ENCODE data around the gene MPG.

Gene MPG

DNA sequence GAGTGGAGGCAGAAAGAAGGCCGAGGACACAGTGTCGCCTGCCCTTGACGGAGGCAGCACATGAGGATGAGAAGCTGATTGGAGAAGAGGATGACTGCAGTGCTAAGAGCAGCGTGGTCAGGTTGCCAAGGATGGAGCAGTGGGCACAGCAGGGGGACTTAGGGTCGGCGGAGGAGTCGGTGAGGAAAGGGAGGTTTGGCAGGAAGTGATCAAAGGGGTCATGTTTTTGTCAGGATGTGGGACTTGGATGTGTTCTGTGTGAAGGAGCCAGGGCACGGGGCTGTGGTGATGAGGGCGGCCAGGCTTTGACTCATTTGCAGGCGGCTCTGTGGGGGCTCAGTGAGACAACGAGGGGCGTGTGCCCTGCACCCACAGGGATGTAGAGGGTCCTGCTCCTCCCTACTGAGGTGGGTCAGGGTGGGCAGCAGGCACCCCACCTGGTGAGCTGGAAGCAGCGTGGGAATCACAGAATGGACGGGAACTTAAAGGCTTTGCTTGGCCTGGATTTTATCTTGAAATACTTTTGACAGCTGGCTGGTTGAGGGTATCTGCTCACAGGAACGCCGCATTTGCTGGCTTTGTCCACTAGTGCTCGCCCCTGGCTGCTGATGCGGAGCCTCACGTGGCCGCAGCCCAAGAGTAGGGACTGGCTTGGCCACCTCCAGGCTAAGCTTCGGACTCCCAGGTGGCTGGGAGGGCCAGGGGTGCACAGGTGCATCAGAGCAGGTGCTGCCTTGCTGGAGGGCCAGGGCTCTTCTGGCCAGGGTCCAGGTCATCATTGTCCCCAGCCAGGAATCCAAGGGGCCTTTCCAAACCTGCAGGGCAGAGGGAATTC lies 6.0 kb downstream of the MPG start:
- no peak for DNase-seq

DNA sequence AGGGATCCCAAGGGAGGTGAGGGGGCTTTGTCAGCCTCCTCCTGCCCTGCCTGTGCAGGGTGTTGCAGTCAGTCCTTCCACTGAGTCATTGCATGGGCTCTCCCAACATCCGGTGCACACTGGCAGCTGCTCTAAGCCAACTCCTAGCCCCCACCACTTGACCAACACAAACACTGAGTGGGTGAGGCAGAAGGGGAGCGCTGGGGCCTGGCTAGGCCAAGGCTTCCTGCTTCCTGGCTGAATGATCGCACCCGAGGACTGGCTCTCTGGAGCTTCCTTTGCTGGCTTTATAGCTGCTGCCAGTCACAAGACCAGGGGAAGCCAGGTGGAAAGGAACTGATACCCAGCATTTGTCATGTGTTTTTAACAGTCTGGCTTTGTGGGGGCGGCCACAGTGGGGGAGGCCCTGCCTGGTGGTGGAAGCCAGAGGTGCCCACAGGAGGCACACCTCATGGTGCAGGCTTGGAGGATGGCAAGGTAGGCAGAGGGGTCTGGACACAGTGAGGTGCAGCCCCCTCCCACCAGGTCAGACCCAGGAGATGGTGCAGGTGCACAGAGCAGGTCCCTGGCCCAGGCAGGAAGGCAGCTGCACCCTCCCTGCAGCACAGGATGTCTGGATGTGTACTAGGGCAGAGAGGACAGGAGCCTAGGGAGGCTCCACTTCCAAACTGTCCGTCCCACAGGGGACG lies 6.8 kb downstream of the MPG start:
- DNase-seq, result peak; percentile 44

DNA sequence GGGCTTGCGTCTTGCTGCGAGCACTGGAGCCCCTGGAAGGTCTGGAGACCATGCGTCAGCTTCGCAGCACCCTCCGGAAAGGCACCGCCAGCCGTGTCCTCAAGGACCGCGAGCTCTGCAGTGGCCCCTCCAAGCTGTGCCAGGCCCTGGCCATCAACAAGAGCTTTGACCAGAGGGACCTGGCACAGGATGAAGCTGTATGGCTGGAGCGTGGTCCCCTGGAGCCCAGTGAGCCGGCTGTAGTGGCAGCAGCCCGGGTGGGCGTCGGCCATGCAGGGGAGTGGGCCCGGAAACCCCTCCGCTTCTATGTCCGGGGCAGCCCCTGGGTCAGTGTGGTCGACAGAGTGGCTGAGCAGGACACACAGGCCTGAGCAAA lies 7.4 kb downstream of the MPG start:
- DNase-seq, result no peak

DNA sequence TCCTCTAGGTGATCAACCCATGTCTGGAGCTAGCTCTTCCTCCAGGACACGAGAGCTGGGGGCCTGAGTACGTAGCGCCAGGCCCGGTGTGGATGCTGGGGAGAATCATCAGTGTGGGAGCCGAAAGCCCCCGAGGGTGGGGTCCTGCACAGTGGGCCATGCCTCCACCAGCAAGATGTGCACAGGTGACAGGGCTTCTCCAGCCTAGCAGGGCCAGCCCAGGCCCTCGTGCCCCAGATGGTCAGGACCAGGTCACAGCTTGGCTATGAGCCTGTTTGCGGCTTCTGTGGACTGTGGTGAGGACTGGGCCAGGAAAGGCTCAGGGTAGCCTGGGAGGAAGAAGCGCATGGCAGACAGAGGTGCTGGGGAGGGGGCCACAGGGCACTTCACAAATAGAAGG lies 7.8 kb downstream of the MPG start:
- no peak for DNase-seq

DNA sequence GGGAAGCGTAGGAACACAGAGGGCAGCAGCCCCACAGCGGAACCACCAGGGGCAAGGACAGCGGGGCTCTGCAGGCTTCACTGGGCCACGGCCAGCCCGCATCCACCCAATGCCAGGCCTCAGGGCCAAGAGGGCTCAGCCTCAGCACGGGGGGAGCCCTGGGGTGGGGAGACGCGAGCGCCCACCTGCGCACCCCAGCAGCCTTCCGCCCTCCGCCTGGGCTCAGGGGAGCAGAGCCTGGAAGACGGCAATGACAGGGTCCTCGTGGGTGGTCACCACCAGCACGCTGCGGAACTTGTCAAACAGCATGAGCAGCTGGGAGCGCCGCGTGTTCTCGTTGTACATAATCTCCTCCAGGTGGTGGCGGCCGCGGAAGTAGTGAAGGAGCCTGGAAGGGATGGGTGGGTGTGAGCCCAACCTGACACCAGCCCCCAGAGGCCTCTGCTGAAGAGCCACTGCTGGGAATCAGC lies 8.5 kb downstream of the MPG start:
- no peak for DNase-seq

DNA sequence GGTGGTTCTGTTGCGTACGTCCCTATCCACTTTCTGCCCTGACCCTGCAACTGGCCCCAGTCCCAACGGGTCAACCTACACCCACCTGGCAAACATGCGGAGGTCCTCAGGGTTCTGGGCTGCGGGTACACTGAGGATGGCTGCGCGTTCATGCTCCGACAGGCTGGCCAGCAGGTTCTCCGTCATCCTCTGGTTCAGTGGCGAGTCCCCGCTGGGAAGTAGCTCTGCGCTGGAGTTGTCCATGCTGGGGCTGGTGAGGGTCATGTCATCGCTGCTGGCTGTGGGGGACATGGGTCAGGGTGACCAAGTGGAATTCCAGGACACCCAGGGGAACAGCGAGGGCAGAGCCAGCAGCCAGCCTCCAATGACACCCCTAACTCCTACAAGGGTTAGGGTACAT lies 10.6 kb downstream of the MPG start:
- no peak for DNase-seq

DNA sequence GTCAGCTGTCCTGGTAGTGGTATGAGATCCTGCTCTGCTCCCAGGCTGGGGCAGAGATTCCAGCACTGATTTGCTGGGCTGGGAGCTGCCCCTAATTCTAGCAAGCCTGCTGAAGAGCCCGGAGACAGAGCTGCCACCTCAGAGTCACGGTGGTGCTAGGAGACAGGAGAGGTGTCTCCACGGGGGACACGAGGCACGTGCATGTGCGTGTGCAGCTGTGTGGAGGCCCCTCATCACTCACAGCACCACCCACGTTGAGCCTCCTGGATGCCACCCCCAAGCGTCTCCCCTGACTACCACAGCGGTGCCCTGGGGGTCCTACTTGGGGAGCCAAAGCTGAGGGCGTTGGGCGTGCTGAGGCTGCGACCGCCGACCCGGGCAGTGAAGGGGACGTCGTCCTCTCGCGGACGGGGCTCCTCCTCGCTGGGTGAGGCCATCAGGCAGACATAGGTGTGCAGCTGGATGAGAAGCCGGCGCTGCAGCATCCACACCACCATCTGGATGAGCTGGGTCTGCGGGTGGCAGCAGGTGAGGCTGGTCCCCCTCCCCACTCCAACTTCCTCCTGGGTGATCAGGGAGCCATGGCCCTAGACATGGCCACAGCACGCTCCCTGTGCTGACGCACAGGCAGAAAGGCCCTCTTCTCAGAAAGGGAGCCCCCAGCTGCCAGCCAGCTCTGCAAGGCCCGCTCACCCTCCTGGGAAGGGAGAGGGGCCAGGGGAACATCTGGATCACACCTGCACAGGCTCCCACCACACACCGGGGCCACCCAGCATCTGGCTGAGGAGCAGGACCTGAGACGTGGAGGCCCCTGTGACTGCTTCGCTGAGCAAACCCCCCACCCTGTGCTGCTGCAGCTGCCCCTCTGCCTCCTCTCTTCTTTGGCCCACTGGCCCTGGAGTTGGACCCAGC lies 11.6 kb downstream of the MPG start:
- DNase-seq, result no peak

DNA sequence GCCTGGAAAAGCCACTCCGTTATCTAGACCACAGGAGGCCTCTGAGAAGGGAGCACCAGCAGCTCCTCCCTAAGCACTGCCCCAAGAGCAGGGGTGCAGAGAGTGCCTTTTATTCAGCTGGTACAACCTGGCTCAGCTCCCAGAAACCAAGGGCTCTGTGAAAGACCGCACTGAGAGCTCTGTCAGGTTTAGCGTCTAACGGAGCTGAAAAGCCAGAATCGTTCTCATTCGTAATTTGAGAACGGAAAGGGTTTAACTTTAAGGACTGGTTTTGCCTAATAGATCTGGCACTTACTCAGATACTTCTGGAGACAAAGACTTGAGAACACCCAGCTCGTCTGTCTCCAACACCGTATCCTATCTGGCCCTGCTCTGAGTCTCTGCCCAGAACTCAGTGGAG lies 13.5 kb downstream of the MPG start:
- DNase-seq, result no peak

DNA sequence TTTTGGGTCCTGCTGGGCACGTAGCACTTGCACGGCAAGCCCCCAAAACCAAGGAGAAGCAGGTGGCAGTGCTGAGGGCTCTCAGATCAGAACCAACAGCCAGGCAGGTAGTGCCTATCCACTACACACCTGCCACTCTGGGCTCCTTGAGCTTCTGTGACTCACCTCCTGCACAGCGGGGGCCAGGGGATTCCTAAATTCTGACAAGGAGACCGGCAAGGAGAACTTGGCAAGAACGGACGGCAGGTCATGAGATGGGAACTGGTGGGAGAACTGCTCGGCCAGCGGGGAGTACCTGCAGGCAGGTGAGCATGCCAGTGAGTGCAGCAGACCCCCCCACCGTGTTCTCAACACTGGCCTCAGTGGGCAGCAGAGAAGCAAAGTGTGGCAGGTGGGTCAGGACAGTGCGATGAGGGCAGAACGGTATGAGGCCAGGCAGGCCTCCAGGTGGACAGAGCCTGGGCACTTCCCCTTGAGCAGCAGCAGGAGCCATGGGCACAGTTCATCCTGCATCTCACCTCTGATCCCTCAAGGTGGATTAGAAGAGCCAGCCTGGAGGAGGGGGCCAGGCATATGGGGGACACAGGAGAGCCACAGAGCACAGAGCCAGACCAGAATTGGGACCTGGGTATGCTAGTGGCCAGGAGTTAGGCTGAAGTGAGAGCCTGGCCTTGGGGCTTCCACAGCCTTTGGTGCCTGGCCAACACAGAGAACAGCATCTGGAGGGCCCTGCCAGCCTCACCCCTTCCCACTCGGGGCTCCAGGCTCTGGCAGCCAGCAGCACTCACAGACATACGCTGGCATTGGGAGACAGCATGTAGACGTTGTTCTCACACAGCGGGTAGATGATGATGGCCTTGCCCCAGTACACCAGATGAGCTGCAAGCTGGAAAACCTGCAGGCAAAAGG lies 14.7 kb downstream of the MPG start:
- no peak for DNase-seq

DNA sequence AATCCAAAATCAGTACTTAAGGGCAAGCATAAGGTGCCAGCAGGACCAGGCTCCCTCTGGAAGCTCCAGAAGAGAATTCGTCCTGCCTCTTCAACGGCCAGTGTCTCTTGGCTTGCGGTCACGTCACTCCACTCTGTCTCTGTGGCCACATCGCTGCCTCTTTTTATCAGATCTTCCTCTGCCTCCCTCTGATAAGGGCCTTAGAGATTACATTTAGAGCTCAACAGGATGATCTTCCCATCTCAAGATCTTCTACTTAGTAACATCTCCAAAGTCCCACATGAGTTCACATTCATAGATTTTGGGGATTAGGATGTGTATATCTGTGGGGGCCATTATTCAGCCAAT lies 16.9 kb downstream of the MPG start:
- no peak for DNase-seq

DNA sequence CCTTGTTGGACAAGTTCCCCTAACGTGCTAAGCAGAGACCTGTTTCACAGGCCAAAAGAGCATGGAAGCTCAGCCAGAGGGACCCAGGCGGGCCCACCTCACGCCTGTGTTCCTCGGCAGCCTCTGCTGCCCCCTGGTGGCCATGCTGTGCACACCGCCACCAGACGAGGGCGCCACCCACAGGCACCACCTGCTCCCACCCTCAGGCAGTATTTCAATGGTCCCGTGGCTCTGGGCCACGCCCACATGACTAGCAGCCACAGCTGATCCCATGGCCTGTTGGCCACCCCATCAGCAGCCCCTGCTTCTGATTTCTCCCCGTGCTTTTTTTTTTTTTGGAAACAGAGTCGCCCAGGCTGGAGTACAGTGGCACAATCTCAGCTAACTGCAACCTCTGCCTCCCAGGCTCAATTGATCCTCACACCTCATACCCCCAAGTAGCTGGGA lies 18.9 kb downstream of the MPG start:
- DNase-seq, result peak; percentile 90

DNA sequence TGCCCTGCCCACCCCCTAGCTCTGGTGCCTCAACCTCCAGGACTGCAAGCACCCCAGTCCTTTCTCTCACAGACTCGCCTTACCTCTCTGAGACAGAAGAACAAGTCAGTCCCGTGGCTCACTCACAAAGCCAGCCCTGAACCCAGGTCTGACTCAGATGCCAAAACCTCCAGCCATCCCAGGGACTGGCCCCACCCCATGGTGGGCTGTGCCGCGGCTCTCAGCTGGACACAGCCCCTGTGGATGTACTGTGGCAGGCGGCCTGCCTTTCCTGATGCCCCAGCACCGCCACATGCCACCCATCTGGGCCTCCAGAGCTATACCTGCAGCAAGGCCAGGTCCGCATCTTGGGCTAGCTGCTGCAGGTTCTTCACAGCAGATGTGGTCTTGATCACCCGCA lies 19.8 kb downstream of the MPG start:
- DNase-seq, result no peak

DNA sequence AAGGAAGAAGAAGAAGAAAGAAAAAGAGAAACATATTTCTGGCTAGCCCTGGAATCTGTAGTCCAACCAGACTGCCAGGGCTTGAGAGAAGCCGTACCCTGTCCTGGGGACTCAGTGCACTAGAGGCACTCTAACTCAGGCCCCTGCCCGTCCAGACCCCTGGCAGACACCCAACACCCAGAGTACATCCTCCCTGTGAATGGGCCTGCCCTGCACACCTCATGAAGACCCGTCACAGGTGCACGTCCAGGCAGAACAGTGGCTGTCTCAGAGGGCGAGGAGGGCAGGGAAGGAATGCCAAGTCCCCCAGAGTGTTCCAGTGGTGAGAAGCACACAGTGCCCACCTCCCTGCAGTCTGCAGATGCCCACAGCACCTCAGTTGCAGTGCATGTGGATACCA lies 23.0 kb downstream of the MPG start:
- no peak for DNase-seq

DNA sequence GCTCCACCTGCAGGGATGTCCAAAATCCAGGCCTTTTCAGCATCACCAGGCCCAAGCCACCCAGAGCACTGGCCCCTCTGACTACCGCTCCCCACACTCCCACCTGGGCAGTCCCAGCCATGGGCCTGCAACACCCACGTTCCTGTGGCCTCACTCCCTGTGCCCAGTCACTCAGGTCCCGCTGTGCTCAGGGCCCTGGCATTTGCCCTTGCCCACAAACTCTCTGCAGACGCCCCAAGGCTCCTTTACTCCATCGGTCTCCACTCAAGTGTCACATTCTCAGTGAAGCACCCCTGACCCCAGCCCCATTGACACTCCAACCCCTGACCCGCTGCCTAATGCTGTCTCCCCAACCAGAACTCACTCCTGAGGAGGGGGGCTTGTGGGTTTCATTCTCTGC lies 23.6 kb downstream of the MPG start:
- no peak for DNase-seq

DNA sequence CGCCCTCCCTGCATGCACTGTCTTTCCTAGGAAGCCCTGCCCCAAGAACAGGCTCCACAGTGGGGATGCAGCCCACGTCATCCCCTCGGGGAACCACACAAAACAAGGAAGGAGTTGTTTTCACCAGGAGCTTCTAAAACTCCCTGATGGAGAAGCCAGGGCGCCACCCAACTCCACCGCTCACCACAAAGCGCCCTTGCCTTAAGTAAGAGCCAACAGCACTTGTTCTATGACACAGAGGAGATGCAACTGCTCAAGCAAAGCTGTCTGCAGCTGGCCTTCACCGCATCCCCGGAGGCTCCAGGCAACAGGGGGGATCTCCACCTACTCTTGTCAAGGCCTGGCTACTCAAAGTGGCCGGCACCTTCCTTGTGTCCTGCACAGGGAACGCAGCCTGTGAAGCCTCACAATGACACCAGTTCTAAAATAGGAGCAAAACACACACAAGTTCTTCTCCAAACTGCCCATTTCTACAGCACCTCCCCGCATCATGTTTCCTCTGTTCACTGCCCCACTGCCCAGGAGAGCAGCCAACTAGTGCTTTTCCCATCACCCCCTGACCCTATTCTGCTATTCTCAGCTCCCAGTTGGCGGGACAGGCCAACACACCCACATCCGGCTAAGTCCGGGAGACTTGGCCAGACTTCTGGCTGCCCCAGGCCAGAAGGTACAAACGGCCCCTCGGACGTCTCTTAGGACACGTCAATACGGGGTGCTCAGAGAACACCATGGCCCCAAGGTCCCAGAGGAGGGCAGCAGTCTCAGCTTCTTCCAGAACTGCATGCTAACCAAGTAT lies 24.2 kb downstream of the MPG start:
- DNase-seq, result no peak

DNA sequence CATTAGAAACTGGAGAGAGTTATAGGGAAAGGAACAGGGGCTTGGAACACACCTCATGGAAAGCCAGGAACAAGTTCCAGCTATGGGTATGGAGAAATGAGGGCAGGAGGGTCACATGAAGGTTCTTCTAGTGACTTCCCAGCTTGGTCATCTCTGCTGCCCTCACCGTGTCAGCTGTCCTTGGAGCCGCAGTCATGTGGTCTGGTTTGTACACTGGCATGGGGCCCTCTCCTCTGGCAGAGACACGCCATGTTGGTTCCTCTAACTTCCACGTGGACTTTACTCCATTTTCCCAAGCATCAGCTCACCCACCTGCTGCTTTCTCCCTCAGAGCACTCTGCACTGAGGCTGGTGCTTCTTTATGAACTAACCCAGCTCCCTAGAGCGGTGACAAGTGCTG lies 26.3 kb downstream of the MPG start:
- no peak for DNase-seq

DNA sequence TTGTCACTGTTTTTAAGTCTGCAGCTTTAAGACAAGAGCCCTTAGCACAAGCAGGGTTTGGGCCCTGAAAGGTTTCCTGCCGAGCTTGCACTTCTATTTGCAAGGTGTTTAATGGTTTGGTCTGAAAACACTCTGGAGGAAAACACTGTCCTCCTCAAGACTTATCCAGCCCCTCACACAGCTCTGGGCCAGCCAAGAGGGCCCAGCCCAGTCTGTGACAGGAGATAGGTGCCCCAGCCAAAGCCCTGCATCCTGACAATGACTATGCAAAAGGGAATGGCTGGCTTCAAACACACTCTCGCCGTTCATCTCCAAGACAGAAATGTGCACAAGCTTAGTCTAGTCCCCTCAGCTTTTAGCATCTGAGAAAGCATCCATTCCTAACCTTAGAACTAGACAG lies 26.9 kb downstream of the MPG start:
- no peak for DNase-seq

DNA sequence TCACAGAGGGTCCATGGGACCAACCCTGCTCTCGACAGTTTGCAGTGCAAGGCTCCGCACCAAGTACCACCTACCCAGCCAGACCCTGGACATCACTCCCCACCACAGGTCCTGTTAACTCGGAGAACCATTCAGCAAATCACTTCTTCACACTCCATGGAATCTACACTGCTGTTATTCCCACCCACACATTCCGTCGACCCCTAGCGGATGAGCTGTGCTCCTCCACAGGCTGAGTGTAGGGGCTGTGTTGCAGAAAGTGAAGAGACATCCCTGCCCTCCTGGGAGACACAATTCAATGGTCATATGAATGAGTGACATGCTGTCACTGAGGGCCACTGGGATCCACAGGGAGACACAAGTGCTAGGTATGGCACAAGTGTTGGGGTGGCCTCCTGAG lies 27.5 kb downstream of the MPG start:
- no peak for DNase-seq

DNA sequence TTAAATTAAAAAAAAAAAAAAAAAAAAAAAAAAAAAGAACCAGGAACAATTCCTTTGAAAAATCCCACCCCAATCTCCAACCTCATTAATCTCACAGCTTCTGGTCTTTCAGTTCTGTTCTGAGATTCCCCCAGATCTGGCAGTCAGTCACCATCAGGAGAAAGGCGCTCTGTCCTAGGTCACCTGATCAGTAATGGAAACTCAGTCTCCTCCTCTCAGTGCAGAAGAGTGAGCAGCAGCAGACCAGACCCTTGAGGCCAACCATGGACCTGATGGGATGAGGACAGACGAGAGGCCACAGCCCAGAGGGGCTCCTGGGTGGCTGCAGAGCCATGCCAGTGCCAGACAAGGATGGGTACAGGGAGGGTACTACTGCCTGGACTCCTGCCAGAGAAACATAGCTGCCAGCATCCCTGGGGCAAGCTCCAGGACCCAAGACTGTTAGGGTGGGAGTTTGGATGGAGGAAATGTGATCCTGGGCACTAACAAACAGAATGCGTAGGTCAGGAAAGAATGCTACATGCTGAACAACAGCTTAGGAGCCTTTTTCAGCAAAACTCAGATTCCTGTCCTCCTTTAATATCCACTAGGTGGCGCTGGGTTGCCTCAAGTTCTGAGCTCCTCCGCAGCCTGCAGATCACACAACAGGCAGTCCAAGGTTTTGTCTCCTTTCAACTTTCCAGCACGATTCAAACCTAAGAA lies 28.7 kb downstream of the MPG start:
- DNase-seq, result peak; percentile 61

DNA sequence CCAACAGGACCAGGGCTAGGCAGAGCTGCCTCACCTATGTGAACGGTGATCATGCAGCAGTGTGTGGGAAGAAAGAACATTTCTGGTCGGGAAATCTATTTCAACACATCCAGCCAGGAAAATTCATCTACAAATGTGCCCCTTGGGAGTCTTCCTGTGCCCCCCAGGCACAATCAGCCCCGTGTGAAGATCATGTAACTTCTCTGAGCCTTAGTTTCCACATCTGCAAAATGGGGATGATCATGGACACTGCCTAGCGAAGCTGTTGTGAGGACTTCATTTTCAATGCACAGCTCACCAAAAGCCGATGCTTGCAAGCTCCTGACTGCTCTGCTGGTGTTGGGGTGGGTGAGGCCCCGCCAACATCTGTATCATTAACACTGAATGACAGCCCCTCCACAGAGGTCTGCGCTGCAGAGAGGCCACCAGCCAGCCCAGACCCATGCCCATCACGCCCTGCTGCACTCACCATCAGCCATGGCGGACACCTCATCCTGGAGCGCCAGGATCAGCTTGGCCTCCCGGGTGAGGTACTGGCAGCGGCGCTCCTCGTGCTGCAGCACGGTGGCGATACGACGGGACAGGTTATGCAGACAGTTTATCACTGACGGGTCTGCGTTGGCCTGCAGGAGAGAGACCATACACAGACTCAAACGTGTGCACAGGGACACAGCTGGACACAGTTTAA lies 34.3 kb downstream of the MPG start:
- DNase-seq, result no peak
